ENCODE measurements around the gene HERC3.

The HERC3 gene

GRCh38 chr4:88752076-88752463 is 159.8 kb downstream of the HERC3 start:
- DNase-seq = no peak

- DNase-seq = no peak
Observed at GRCh38 chr4:88752754-88753153, 160.5 kb downstream of the HERC3 start.

- no peak for DNase-seq
Observed at GRCh38 chr4:88753658-88754571, 161.6 kb downstream of the HERC3 start.

- DNase-seq = no peak
Observed at GRCh38 chr4:88754796-88755195, 162.5 kb downstream of the HERC3 start.

GRCh38 chr4:88755454-88755853 is 163.2 kb downstream of the HERC3 start:
- DNase-seq = no peak

GRCh38 chr4:88756149-88756548 is 163.9 kb downstream of the HERC3 start:
- DNase-seq = no peak

GRCh38 chr4:88757067-88757466 is 164.8 kb downstream of the HERC3 start:
- no peak for DNase-seq

GRCh38 chr4:88757776-88758175 is 165.5 kb downstream of the HERC3 start:
- no peak for DNase-seq

Measured in SHP77 (cell line).